HG02571 (cell line): ENCODE results near the gene GORAB.

ENCODE experiments used
- ATAC-seq: cut with Tn5 transposase; IDR thresholded peaks from one replicate; pipeline ENCODE4 v1.9.1; 2021; ENCODE audit warnings: mild to moderate bottlenecking, moderate library complexity; ENCODE audit not compliant: unreplicated experiment

GORAB gene, protein sequence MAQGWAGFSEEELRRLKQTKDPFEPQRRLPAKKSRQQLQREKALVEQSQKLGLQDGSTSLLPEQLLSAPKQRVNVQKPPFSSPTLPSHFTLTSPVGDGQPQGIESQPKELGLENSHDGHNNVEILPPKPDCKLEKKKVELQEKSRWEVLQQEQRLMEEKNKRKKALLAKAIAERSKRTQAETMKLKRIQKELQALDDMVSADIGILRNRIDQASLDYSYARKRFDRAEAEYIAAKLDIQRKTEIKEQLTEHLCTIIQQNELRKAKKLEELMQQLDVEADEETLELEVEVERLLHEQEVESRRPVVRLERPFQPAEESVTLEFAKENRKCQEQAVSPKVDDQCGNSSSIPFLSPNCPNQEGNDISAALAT

DNA sequence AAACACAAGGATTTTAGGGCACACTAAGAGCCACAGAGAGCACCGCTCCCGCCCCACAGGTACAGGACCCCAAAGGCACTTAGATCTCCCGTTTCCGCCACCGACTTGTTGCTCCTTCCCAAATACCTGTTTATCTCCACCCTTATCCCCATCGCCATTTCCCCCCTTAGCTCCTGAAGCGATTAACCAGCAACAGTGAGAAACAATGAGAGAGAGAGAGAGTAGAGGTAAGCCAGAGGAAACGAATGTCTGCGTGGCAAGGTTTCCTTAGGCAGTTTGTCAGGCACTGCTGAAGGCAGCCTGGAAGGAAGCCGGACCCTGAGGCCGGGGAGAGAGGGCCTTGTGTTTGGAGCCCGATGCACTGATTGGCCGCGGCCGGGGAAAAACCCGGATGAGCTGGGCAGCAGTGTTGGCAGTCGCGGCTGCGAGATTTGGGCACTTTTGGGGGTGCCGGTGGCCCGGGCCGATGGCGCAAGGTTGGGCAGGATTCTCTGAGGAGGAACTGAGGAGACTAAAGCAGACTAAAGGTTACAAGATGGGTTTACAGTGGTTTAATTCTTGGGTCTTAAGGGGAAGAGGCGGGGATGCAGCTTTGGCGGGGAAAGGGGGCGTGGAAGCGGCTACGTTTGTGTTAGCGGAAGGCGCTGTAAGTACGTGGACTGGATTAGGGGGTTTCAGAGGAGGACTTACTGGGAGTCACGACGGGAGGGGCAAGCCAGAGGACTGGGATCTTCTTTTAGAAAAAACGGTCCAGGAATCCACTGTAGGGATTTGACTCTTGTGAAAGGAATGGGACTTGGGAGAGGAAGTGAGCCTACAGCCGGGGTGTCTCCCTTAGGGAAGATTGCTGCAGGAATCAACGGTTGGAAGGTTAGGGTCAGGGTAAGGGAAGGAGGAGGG lies at the start of gene GORAB:
GORAB (plus strand) TSS at position 409 of the 900 bp plus-strand sequence; CDS start at position 467, 58 bp downstream.
- peak; percentile 99 for ATAC-seq

DNA sequence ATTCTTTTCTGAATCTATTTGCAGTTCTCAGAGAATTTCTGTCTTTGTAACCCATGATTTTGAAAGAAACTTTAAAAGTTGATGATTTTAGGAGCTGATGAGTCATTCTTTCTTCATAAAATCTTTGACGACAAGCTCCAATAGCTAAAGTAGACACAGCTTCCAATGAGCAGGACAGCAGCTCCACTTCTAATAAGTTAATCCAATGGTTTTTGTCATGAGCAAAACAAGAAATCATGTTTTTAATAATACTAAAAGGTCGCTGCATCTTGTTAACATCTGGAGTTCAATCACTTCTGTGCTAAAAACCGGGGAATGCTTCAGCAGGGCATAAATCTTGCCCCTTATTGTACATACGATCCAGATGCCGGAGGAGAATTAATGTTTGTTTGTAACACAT lies 48.9 kb upstream of the GORAB start:
- ATAC-seq: no peak

DNA sequence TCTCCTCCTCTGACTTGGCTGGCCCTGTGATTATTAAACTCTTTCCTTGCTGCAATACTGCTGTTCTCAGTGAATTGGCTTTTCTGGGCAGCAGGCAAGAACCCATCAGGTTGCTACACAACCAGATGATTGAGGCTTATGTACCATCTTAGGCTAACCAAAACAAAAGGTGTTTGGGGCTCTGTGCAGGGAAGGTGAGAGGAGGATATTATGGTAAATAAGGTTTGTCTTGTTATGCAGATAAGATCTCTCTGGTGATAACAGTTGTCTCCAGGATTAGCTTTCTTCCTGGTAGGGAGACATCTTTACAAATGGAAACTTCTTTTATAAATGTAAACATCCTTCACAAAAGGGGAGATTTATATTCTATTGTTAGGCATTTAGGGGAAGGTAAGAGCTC lies 44.5 kb upstream of the GORAB start:
- ATAC-seq: no peak

DNA sequence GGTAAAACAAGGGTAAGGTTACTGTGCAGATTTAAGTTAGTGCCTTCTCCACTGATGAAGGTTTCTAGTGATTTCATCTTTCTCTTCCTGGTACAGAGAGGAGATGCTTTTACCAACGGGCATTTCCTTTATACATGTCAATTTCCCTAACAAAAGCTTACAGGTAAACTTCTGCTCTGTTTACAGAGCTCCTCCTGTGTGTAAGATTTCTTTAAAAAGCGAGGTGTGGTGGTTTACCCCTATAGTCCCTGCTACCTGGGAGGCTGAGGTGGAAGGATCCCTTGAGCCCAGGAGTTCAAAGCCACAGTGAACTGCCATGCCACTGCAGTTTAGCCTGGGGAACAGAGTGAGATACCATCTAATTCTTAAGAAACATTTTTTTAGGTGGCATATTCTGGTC lies 40.7 kb upstream of the GORAB start:
- ATAC-seq: no peak

DNA sequence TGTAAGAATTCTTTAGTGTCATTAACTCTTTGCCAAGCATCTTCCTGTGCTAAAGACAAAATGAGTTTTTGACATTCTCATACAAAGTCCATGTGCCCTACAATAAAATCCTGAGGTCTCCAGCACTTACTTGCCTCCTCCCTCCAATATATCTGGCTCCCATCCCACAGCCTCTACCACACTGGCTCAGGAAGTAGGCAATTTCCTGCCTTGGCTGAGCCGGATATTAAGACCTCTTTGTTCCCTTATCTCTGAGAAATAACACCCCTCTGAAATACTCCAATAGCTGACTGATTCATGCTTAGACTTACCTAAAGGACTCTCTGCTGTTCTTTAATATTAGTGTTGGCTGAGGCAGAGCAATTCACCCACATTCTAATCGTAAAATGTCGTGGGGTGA lies 37.6 kb upstream of the GORAB start:
- no peak for ATAC-seq

DNA sequence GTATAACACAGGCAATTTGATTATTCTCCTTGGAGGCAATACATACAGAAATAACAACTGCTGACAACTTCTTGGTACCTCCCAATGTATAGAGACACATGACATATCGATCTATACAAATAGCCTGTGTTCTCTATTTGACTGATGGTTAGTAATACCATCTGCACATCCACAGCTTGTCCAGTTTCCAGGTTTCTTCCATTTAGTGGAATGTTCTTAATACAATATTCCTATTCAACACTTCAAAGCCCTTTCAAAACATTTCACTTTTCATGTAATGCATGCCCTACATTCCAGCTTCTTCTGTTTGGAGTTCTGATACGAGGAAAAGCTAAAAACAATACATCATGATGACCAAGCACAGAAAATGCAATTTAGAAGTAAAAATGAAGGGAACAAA lies 37.0 kb upstream of the GORAB start:
- no peak for ATAC-seq

DNA sequence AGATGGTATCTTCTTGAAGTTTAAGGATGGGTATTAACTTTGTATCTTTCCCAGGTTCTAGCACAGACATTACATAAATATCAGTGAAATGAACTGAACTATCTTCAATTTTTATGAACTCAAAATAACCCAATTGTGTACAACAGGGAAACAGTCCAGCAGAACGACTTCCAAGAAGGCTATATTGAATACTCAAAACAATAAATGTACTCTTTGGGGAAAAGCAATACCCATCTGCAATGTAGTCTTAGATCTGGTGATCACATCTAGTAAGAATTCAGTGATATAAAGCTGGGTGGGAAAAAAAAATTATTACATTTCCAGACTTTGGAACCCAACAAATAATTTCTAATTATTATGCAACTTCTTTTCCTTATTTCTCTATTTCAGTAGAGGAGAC lies 33.1 kb upstream of the GORAB start:
- ATAC-seq: no peak

DNA sequence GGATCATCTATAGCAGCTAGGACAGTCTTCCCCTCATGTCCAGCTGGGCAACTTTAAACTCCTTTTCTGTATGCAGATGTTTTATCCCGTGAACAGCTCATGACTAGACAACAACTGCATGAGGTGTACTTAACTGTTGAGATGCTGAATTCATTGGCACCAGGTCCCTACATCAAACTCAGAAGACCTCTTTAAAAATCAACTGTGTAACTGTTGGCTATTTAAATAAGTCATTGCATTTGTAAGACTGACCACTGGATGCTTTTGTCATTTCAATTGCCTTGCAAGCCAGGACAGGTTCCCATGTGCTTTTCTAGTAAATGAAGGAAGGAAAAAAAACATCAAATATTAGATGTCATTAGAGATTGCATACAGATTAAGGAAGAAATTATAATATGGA lies 28.3 kb upstream of the GORAB start:
- no peak for ATAC-seq

DNA sequence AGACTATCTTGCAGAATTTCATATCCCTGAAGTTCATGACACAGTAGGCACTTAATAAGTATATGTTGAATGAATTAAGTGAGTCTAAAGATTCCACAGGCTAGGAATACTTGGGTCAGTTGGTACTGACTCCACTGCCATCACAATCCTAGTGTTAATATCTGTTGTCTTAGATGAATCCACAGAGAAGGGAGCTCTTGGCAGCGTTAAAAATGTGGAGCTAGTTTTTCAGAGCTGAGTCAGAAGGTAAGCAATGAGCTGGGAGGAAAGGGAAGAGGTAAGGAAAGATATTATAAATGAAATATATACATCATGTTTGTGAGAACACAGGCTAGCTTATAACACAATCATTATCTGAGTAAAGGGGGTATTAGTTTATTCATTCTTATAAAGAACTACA lies 21.8 kb upstream of the GORAB start:
- ATAC-seq: no peak

DNA sequence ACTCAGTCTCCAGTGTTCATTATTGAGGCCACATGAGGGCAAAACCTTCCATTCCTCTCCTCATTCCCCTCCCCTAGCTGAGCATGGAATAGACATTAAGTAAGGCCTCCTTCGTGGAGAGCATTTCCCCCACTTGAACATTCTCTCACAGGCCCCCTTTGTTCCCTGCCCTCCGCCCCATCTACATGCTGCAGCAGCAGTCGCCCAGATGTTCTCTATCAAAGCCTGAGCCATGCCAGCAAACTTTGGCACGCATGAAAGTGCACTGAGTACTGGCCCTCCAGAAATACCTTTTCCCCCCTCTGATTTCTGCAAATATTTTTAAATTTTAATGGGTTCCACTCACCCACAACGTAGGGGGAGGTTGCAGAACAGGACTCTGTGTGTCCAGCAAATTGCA lies 20.9 kb upstream of the GORAB start:
- no peak for ATAC-seq

DNA sequence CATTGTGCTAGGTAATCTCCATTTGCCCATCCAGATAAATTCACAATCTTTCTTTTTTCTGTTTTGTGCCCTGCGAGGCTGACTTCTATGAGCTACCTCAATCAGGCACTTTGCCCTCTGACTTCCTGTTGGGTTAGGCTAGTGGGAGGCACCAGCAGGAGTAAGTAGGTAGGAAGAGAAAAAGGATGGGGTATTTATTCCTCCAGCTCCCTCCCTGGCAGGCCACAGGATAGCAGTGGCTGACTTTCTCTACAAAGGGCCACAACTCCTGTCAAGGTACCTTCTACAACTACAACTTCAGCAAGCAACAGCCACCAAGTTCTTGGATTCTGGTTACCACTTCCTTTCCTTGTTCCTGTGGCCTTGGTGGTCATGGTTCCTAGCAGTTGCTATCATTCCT lies 18.8 kb upstream of the GORAB start:
- ATAC-seq: no peak

DNA sequence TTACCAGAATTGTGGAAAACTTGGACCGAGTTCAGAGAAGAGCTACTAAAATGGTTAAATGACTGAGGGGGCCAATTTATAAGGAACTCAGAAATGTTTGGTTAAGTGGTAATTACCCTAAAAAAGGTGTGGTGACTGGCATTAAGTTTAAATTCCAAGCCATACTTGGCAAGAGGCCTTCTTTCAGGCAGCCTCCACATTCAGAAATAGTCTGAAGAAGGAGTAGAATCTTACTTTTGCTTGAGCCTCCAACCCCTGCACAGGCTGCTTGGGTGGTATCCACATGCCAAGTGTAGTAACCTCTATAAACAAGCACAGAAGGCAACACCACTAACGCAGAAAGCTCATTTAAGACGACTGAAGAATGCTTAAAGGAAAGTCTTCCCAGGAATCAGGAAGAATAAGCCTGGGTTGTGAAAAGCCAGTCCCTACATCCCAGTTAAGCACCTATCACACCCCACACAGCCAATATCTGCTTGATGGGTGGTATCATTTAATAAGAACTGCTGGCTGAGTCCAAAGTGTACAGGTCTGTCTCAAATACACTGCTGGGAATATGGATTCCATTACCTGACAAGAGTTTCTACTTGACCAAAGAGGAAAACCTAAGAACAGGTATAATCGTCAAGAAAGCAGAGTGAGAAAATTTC lies 13.7 kb upstream of the GORAB start:
- ATAC-seq: no peak

DNA sequence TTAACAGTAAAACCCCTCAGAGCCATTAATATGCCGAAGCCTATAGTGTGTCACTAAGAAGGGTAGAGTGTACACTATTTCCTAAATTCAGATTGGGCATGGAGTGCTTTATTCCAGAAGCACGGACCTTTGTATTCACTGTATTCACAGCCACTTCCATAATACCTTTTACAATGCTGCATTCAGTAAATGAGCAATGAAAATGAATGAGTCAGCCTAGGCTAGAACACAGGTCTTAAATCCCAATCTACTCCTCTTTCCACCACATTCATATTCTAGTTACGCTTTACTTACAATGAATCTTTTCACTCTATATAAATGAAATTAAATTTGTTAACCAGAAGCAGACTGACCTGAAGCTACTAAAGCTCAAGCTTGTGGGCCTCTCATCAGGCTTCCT lies 13.0 kb upstream of the GORAB start:
- no peak for ATAC-seq

DNA sequence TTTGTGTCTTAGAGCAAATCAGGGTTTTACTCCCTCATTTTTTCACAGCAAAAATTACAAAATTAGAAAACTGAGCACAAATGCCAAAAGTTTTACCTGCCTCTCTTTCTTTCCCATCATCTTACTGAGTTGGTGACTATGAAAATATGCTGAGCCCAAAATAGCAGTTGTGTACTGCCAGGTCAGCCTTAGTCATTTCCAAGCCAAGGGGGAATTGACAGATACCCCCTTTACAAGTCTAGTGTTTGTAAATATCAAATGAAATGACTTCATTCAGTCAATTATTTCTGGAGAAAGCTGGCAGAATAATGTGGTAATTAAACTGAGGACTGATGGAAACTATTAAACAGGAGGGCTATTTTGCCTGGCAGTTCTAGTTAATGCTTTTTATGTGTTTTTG lies 11.4 kb upstream of the GORAB start:
- no peak for ATAC-seq

DNA sequence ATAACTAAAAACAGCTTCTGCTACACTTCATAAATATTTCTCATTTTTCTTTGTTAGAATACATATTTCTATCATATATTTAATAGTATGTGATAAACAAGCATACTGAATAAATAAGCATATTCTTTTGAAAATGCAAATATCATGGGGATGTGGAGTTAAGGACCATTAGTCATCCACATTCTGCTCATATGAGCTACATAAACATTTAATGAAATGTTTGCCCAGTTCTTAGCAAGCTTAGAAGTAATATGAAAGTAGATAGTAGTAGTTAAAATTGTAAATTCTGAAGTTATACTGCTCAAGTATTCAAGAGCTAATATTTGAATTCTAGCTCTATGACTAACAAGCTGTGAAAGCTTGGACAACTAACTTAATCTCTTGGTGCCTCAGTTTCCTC lies 10.1 kb upstream of the GORAB start:
- ATAC-seq: no peak

DNA sequence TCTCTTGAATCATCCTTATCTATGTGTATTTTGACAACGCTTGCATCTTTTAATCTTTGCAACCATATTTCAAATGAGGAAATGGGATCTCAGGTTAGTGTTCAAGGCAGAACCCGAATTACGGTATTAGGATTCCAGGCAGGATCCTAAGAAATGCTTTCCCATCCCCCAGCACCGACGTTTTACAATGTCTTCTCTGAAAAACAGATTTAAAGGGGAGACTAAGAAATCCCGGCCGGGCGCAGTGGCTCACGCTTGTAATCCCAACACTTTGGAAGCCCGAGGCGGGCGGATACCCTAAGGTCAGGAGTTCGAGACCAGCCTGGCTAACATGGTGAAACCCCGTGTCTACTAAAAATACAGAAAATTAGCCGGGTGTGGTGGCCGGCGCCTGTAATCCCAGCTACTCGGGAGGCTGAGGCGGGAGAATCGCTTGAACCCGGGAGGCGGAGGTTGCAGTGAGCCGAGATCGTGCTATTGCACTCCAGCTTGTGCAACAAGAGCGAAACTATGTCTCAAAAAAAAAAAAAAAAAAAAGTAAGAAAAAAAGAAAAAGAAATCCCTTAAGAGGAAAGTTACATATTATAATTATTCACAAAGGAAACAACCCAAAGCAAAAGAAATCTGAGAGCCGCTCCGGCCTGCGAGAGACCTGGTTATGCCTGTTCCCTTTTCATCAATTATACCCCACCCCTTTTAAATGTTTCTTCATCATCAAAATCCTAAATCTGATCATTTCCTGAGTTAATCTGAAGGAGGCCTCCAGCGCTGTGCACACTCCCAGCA lies 801 bp upstream of the GORAB start:
- ATAC-seq: no peak

DNA sequence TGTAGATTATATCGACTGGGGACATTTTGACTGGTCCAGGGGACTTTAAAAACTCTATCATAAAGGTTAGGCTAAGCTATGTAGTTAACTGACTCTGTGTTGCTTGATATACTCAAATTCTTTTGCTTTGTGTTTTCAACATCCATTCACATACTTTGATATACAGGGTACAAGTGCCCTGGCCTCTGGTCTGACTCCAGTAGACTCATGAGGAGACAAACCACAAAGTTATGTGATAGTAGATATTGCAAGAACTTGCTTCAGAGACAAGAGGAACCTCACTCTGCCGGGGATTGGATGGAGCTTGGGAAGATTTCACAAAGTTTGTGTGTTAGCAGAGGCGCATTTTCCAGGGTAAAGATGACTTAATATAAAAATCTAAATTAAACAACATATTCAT lies 1.3 kb downstream of the GORAB start:
- ATAC-seq: no peak

DNA sequence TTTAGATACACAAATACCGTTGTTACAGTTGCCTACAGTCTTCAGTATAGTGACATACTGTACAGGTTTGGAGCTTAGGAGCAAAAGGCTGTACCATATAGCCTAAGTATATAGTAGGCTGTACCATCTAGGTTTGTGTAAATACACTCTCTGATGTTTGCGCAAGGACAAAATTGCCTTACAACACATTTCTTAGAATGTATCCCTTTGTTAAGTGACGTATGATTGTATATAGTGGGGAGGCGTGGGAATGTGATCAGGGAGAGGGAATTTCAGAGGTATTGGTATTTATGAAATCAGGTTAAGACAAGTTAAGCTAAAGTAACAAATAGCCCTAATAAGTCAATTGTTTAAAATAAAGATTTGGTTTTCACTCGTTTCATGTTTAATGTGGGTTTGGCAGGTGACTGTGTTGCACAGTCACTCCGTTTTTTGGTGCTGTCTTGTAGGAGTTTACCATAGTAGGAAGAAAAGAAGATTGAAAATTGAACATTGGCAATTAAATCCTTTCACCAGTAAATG lies 2.7 kb downstream of the GORAB start:
- no peak for ATAC-seq

DNA sequence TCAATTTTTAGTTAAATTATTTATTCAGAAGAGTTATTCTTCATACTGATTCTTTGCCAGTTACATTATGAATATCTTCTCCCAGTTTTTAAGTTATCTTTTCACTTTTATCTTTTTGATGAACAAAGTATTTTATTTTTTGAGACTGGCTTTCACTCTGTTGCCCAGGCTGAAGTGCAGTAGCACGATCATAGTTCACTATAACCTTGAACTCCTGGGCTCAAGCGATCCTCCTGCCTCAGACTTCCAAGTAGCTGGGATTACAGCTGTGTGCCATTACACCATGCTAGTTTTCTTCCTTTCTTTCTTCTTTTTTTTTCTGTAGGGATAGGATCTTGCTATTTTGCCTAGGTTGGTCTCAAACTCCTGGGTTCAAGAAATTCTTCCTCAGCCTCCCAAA lies 3.5 kb downstream of the GORAB start:
- no peak for ATAC-seq

DNA sequence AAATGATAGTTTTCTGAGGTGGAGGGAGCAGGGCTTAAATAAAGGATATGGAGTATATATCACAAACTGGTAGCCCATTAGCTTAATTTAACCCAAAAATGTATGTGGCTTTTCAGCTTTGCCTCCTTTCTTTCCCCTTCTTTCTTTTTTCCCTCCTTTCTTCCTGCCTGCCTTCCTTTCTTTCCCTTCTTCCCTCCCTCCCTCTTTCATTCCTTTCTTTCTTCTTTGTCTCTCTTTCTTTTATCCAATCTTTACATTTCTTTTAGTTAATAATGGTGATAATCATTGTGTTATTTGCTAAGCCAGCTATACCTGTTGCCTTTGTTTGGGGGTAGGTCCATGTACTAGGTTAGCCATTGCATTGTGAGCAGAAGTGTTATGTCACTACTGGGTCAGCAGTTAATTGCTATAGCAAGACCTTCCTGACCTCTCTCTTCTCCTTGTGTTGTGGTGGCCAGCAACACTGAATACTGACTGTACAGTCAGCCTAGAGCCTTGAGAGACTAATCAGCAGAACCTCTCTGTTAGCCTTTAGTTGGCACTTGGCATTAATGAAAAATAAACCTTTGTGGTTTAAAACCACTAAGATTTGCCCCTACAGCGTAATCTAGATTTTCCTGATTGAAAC lies 5.1 kb downstream of the GORAB start:
- ATAC-seq: no peak
